ENCODE measurements around the gene PLCB4.
"Not testable (repeated sequence)": the region's sequence is repeated elsewhere in the genome, so short reads cannot be mapped to it uniquely, and the experiment has no call there.

The PLCB4 gene

GRCh38 chr20:9385345-9386310 lies 316.7 kb downstream of the PLCB4 start:
- not testable (repeated sequence) for FAIRE-seq

GRCh38 chr20:9388160-9388812 lies 319.4 kb downstream of the PLCB4 start:
- FAIRE-seq: no peak

- FAIRE-seq: no peak
Observed at GRCh38 chr20:9388813-9389161, 319.9 kb downstream of the PLCB4 start.

GRCh38 chr20:9389346-9389745 lies 320.5 kb downstream of the PLCB4 start:
- FAIRE-seq: no peak

GRCh38 chr20:9390441-9390840 lies 321.6 kb downstream of the PLCB4 start:
- no peak for FAIRE-seq

- no peak for FAIRE-seq
Observed at GRCh38 chr20:9392892-9393857, 324.3 kb downstream of the PLCB4 start.

GRCh38 chr20:9395971-9396370 lies 327.1 kb downstream of the PLCB4 start:
- no peak for FAIRE-seq

GRCh38 chr20:9397928-9398327 lies 329.0 kb downstream of the PLCB4 start:
- FAIRE-seq: no peak

GRCh38 chr20:9398882-9399281 lies 330.0 kb downstream of the PLCB4 start:
- FAIRE-seq: no peak

- FAIRE-seq: no peak
Observed at GRCh38 chr20:9399322-9399721, 330.4 kb downstream of the PLCB4 start.

- no peak for FAIRE-seq
Observed at GRCh38 chr20:9400171-9401025, 331.5 kb downstream of the PLCB4 start.

- FAIRE-seq: no peak
Observed at GRCh38 chr20:9401371-9401770, 332.5 kb downstream of the PLCB4 start.

GRCh38 chr20:9402141-9402540 lies 333.3 kb downstream of the PLCB4 start:
- no peak for FAIRE-seq

GRCh38 chr20:9402546-9402945 lies 333.7 kb downstream of the PLCB4 start:
- no peak for FAIRE-seq

GRCh38 chr20:9403448-9403847 lies 334.6 kb downstream of the PLCB4 start:
- no peak for FAIRE-seq

GRCh38 chr20:9407805-9408421 lies 339.0 kb downstream of the PLCB4 start:
- peak; percentile 90 for FAIRE-seq

GRCh38 chr20:9408422-9409300 lies 339.8 kb downstream of the PLCB4 start:
- no peak for FAIRE-seq

GRCh38 chr20:9409352-9409751 lies 340.5 kb downstream of the PLCB4 start:
- no peak for FAIRE-seq

GRCh38 chr20:9409981-9410380 lies 341.1 kb downstream of the PLCB4 start:
- FAIRE-seq: no peak

- no peak for FAIRE-seq
Observed at GRCh38 chr20:9411833-9412232, 342.9 kb downstream of the PLCB4 start.

- FAIRE-seq: no peak
Observed at GRCh38 chr20:9412309-9412708, 343.4 kb downstream of the PLCB4 start.
